Motor neuron (in vitro differentiated cells): Measurements from ENCODE around the gene PLAAT1. TPM values are rescaled to one million over a fixed set of nuclear protein-coding genes. Genes with fewer than 3 reads are reported as not detected.

Experiments
- ATAC-seq, 8 experiments: fragments of 200-7000 bp; cut with Tn5 transposase; replicated peaks in 6 of 8; 2 replicates each; pipeline ENCODE4 v1.8.0; 2021; ENCODE audit warnings: mild to moderate bottlenecking in 8 of 8, moderate library complexity in 8 of 8
- H3K27ac ChIP-seq, 2 donors: fragments of 250-450 bp; sonication (Bioruptor Pico); 2 replicates each; pipeline ENCODE4 v1.9.0; 2021; ENCODE audit warnings: antibody characterized with exemption in 2 of 2, mild to moderate bottlenecking in 2 of 2, moderate library complexity in 1 of 2
- H3K4me1 ChIP-seq, 2 donors: fragments of 250-450 bp; sonication (Bioruptor Pico); replicated peaks in 1 of 2; 2 replicates each; pipeline ENCODE4 v1.6.1; 2021; ENCODE audit warnings: antibody characterized with exemption in 2 of 2, mild to moderate bottlenecking in 2 of 2, moderate library complexity in 1 of 2
- H3K4me3 ChIP-seq, 5 donors: fragments of 250-450 bp; sonication (Bioruptor Pico); 2 replicates each; pipeline ENCODE4 v1.9.0; 2021; ENCODE audit warnings: antibody characterized with exemption in 5 of 5, mild to moderate bottlenecking in 5 of 5, moderate library complexity in 4 of 5
- WGBS, 10 experiments: fragments of 450-650 bp; shearing (Covaris generic); methylation state at CpG; one replicate each; pipeline ENCODE4 v1.0.0; 2022; 5-methylcytosine and 5-hydroxymethylcytosine counted together
- in situ Hi-C, 9 experiments: fragments of 400-800 bp; cut with MboI; loops; one replicate each; pipeline ENCODE4 v1.15.0; 2021; ENCODE audit warnings: low sequenced_read_pairs in 9 of 9, low pct_unique_long_range_greater_than_20kb in 2 of 9; ENCODE audit not compliant: unreplicated experiment in 9 of 9
- total RNA-seq, 8 experiments: library from RNA; unstranded; fragments of 300-600 nt; gene quantifications; 2 replicates each; pipeline versions ENCODE4 v1.2.3 to v1.2.4, GENCODE V29; 2022

The PLAAT1 gene
- total RNA-seq, 8 experiments from 2014 or later: 0.71 to 11.6 (median 6.6) TPM

DNA sequence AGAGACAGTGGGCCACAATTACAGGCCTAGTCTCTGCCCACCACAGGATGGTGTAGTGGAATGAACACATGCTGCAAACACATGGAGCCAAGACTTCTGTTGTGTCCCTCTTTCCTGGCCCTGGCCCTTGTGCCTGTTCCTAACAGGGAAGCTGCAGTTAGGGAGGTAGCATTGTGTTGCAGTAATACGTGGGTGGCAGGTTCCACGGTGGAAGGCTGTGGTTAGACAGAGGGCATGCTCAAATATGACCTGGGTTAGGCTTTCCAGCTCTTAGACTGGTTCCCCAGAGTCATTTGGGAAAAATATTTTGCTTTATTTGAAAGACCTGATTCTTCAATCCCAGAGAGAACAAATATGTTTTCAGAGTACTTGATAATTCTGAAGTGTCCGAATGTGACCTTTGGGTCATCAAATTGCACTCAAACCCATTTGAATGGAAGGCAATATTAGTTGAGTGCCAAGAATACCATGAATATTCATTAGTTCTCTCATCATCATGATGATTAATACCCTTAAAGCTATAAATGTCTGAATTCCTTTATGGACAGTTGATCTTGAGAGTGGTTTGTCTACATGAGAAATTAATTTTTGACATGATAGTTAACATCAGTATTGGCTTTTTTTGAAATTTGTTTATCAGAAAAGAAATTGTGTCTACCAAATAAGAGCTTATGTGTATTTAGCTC, 28.5 kb downstream of the PLAAT1 start:
- peak in 3 of 8 experiments; percentile 29 to 50 (median 45) for ATAC-seq
- 0 to 100% (median 73%) methylated on average over 1 to 3 of the region's 3 CpGs; no CpG with 5 or more reads in 3 of the 10 experiments for WGBS, 10 experiments
- no peak overlapping the region for H3K4me3 ChIP-seq

DNA sequence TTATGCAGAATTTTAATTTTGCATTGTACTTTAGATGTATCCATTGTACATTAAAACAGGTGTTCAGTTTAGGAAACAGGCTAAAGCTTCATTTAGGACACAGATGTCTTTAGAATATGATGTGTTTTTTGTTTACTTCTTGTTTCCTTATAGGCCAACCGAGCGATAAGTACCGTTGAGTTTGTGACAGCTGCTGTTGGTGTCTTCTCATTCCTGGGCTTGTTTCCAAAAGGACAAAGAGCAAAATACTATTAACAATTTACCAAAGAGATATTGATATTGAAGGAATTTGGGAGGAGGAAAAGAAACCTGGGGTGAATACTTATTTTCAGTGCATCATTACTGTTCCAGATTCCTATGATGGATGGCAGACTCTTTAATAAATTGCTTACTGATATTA, 29.4 kb downstream of the PLAAT1 start:
- H3K4me1 ChIP-seq: peaks cover 11 to 31% of the 10 kb centered on the region in 2 donors
- H3K27ac ChIP-seq: peak overlapping the region; percentile 55 to 64
- WGBS, 10 experiments: 28 to 100% (median 90%) methylated on average over 2 to 3 of the region's 3 CpGs; no CpG with 5 or more reads in 2 of the 10 experiments
- ATAC-seq: no peak
- in situ Hi-C loops: no loop called here
- H3K4me3 ChIP-seq: no peak overlapping the region

More for the DNA sequence above, 28.5 kb downstream of the PLAAT1 start:
- Histone ChIP-seq H3K4me1 (peaks cover 11 to 31% of the 10 kb centered on the region in 2 donors), H3K27ac (peak overlapping the region in 1 of 2 donors; percentile 12)
- in situ Hi-C loops: no loop called here

DNA sequence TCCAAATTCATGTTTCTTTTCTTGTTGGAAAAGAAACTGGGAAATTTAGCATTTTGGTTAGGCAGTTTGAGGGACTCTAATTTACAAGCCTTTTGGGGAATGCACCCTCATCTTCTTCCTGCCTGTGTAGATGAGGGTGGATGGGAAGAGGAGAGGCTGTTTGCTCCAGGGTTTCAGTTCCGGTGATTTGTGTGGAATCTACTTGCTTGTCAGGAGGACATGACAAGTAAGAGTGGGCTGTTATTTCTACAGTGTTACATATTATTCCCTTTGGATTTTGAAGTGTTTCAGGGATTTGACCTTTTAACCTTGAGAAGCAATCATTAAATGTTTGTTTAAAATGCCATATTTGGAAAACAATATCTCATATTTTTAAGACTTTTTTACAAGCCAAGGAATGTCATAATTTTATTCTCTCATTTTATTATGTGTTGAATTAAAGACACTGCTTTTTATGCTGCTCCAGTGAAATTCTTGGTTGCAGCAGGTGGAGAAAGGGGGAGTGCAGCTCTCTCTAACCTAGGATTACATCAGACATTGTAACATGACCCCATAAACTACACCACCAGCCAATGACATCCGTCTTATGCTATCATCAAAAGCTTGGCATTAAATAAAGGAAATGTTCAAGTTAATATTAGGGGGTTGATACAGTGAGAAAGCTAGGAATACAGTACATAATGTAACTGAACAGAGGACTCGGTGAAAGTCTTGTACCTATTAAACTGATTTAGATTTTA, 30.2 kb downstream of the PLAAT1 start:
- in situ Hi-C loops: no loop called here
- Histone ChIP-seq H3K4me1 (peaks cover 11 to 31% of the 10 kb centered on the region in 2 donors), H3K4me3 (no peak overlapping the region), H3K27ac (peak overlapping the region; percentile 55 to 64)
- 0 to 92% (median 69%) methylated on average over 1 to 3 of the region's 3 CpGs for WGBS, 10 experiments
- peak in 5 of 8 experiments; percentile 78 to 96 (median 82) for ATAC-seq

DNA sequence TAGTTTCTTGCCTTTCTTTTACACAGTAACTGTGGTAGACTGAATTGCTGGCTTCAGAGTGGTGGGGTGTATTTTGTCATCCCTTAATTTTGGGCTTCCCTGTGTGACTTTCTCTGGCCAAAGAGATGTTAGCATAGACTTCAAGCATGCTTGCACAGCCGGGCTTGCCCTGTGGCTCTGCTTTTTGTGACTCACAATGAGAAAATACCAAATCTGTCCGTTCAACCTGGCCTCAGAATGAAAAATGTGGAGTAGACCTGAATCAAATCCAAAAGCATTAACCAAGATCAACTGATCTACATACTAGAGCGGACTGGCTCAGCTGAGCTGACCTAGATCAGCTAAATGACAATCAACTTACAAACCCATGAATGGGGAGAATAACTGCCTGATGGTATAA, 51.4 kb downstream of the PLAAT1 start:
- in situ Hi-C loops: no loop called here
- 0 to 100% (median 67%) methylated on average over 1 to 3 of the region's 3 CpGs; no CpG with 5 or more reads in 3 of the 10 experiments for WGBS, 10 experiments
- H3K4me3 ChIP-seq: no peak overlapping the region
- no peak for ATAC-seq
- no peaks in the 10 kb centered on the region for H3K4me1 ChIP-seq
- no peak overlapping the region for H3K27ac ChIP-seq

DNA sequence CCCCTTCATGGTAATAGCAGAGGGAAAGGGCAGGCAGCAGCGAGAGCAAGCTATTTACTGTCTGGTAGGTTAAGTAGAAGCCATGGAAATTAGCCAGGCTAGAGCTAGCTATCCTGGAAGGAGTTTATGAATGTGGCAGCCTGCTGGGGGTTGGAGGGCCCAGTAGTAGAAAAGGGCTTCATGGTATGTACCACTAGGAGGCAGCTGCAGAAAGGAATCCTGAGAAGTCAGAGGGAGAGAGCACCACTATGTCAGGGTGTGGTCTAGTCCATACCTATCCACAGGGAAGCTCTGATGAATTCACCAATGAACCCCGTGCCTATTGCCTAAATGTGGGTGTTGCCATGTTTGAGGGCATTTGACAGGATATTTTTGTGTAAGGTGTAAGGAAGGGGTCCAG, 55.0 kb downstream of the PLAAT1 start:
- Histone ChIP-seq H3K27ac (no peak overlapping the region), H3K4me1 (no peaks in the 10 kb centered on the region), H3K4me3 (no peak overlapping the region)
- in situ Hi-C loops: no loop called here
- 0 to 100% (median 43%) methylated on average over 1 to 2 of the region's 2 CpGs; no CpG with 5 or more reads in 2 of the 10 experiments for WGBS, 10 experiments
- ATAC-seq: no peak

DNA sequence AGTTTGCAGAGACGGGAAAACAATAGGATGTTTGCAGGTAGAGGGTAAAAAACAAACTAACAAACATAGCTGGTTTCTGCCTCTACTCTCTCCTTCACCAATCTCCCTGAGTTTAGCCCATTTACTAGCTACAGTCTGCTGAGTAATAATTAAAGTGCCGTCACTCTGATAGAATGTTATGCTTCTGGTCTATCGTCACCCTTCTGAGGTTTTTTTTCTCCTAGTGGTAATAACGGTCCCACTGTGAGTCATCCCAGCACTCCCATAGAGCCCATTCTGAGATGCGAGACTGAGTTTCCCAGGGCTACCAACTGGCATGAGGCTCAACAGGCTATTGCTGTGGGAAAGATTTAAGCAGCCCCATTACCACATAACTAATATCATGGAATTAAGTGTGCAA, 56.4 kb downstream of the PLAAT1 start:
- 41 to 83% (median 70%) methylated on average over 2 to 4 of the region's 5 CpGs; no CpG with 5 or more reads in 3 of the 10 experiments for WGBS, 10 experiments
- Histone ChIP-seq H3K27ac (no peak overlapping the region), H3K4me3 (no peak overlapping the region), H3K4me1 (no peaks in the 10 kb centered on the region)
- in situ Hi-C loops: no loop called here
- peak in 4 of 8 experiments; percentile 39 to 89 (median 80) for ATAC-seq

DNA sequence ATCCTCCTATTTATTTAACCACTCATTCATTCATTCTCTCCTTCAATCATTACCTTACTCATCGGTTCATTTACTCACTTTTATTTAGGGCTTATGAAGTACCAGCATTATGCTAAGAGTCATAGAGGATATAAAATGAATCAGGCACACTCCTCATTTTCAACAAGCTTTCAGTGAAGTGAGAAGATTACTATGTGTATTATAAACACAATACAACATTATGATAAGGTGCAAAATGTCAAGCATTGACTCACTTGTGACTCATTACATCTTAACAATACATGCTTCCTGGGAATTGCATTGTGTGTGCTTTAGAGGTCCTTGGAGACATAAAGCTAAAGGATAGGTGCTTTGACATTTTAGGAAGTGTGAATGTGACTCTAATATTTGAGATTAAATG, 60.4 kb downstream of the PLAAT1 start:
- peak in 5 of 8 experiments; percentile 35 to 81 (median 64) for ATAC-seq
- in situ Hi-C loops: no loop called here
- WGBS, 10 experiments: 17 to 100% (median 76%) methylated on average over 1 of the region's 1 CpG; no CpG with 5 or more reads in 4 of the 10 experiments
- H3K4me3 ChIP-seq: no peak overlapping the region
- H3K27ac ChIP-seq: no peak overlapping the region
- H3K4me1 ChIP-seq: no peaks in the 10 kb centered on the region

DNA sequence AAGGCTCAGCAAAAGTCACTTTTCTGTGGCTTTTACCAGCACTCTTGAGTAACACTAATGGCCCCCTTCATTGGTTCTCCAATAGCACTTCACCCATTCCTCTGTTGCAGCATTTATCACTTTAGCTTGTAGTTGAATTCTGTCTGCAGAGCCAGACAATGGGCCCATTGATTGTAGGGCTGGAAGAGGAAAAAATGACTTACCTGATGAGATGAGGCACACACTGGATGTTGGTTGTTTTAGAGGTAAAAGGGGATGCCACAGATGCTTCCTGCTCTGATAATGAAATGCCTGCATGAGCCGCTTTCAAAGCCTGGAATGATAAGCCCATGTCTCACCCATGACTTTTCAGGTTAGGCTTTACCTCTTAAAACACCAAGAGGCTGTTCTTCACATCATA, 64.3 kb downstream of the PLAAT1 start:
- ATAC-seq: no peak
- in situ Hi-C loops: no loop called here
- H3K4me1 ChIP-seq: peaks cover 10 to 14% of the 10 kb centered on the region in 2 donors
- 100% methylated on average over 1 of the region's 1 CpG; no CpG with 5 or more reads in 9 of the 10 experiments for WGBS, 10 experiments
- H3K27ac ChIP-seq: no peak overlapping the region
- no peak overlapping the region for H3K4me3 ChIP-seq

DNA sequence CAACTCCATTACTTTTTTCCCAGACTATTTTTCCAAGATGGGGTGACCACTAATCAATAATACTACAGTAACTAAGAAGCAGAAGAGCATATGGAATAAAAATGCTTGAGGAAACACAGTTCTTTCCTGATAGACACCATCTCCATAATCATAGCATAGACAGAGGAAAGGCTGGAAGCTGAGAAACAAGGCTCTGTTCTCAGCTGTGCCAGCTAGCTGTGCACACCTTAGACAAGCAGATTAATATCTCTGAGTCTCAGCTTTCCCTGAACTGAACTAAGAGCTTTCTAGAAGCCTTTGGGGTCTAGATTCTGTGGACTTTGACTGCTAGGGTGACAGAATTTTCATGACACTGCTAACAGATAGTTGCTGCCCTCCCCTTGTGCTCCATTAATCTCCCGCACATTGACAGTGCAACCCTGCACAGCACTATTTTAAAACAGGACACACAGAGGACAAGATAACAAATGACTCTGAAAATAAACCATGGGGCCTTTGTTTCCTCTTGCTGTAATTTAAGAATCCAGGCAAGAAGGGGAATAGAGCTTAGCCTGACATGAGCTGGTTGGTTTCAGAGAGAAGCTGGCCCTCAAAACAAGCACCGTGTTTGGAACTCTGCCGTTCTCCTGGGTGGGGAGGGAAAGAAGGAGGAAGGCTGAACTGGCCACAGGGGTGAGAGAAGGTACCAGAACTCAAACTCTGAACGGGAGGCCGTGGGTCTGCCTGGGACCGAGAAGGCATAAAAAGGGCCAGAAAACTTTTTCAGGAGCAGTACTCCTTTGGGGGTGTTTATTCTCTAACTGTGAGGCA, 70.1 kb downstream of the PLAAT1 start:
- ATAC-seq: peak in 5 of 8 experiments; percentile 82 to 92 (median 84)
- no peak overlapping the region for H3K4me3 ChIP-seq

DNA sequence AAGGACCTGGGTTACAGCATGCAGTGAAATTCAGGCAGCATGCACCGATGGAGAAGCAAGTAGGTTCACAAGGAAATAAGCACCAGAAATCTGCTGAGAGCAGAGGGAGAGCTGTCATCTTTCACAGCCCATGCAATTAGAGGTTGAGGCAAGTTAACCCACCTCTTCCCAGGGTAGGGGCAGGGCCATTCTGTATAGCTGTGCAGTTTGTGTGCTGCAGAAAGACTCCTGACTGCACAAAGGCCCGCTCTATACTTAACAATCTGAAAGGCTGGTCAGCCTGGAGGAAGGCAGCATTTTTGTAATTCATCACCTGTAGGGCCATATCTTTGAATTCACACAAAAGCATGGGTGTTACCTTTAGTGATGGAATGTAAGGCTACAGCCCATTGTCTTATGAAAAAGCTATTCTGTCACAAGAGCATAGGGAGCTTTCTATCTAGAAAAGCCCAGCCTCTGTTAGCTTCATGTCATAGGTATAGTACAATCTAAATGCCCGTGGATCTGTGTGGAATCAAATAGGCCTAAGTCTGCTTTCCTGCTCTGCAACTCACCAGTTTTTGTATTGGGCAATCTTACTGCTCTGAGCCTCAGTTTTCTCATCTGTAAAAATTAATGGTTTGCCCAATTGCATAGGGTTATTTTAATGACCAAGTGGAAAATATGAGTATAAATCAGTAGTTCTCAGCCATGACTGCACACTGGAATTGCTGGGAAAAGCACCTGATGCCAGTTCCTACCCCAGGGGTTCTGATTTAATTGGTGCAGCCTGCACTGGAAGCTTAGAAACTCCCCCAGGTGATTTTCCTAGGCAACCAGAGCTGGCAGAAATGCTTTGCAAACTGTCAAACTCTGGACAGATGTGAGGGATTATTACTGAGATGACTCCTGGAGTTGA, 72.3 kb downstream of the PLAAT1 start:
- peak overlapping the region; percentile 10 to 40 for H3K27ac ChIP-seq
- no peak overlapping the region for H3K4me3 ChIP-seq
- 13 to 90% (median 63%) methylated on average over 1 to 3 of the region's 3 CpGs; no CpG with 5 or more reads in 3 of the 10 experiments for WGBS, 10 experiments
- H3K4me1 ChIP-seq: peaks cover 40 to 45% of the 10 kb centered on the region in 2 donors
- peak in 5 of 8 experiments; percentile 35 to 55 (median 37) for ATAC-seq
- in situ Hi-C loops: no loop called here

More for the DNA sequence above, 70.1 kb downstream of the PLAAT1 start:
- 0 to 93% (median 61%) methylated on average over 1 to 4 of the region's 6 CpGs; no CpG with 5 or more reads in 4 of the 10 experiments for WGBS, 10 experiments
- Histone ChIP-seq H3K27ac (peak overlapping the region; percentile 45 to 66), H3K4me1 (peaks cover 50 to 51% of the 10 kb centered on the region in 2 donors)
- in situ Hi-C loops: no loop called here

DNA sequence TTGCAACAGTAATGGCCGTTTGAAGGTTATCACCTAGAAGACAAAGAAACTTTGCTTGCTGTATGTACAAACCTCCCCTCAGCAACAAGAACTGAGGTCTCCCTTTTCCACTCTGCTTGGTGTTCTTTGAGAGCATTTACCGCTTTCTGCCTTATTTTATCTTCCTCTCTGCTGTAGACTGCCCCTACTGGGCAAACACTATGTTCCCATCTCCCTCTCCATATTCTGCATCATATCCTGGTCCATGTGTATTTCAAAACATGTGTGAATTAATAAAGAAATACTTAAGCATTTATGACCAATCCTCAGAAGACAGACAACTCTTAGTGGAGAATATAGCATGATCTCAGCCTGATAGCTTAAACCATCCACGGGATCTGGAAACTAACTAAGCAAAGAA, 73.1 kb downstream of the PLAAT1 start:
- H3K27ac ChIP-seq: no peak overlapping the region
- ATAC-seq: peak in 1 of 8 experiments; percentile 24
- H3K4me3 ChIP-seq: no peak overlapping the region
- peaks cover 40 to 45% of the 10 kb centered on the region in 2 donors for H3K4me1 ChIP-seq
- in situ Hi-C loops: no loop called here
- 19 to 100% (median 87%) methylated on average over 1 to 3 of the region's 3 CpGs; no CpG with 5 or more reads in 2 of the 10 experiments for WGBS, 10 experiments
